Hepatocyte (in vitro differentiated cells): ENCODE results near the gene MEDAG.

Experiments
- CTCF ChIP-seq: fragments of 200-600 bp; sonication (generic); IDR thresholded peaks from 2 replicates; pipeline ENCODE4 v1.5.1; 2016; ENCODE audit warnings: antibody characterized with exemption, mild to moderate bottlenecking; ENCODE audit not compliant: poor library complexity
- EZH2 ChIP-seq: fragments of 200-600 bp; sonication (generic); IDR thresholded peaks from 2 replicates; pipeline ENCODE4 v1.6.1; 2016; ENCODE audit warnings: antibody characterized with exemption, mild to moderate bottlenecking, borderline replicate concordance

GRCh38 chr13:30920162-30920909 is 14.3 kb downstream of the MEDAG start:
- no peak for TF ChIP-seq CTCF
- TF ChIP-seq EZH2: no peak
